Cardiac muscle cell (in vitro differentiated cells and primary cell): ENCODE measurements around the gene RASGRP2. TPM values are rescaled to one million over a fixed set of nuclear protein-coding genes. Genes with fewer than 3 reads are reported as not detected.
A peak's percentile ranks its signal among the peaks of the same experiment; 100 is the strongest.

Experiments used
- DNase-seq, 2 donors: peaks; one replicate each; pipeline versions ENCODE4 v3.0.0 to v3.0.0-alpha.2; 2010 to 2017; ENCODE audit warnings: low read depth in 1 of 2, low spot score in 1 of 2
- H3K27ac ChIP-seq: fragments of 200-600 bp; sonication (generic); 2 replicates; pipeline ENCODE4 v1.5.1; 2016
- H3K27me3 ChIP-seq: fragments of 200-600 bp; sonication (generic); 2 replicates; pipeline ENCODE4 v1.6.0; 2016; ENCODE audit warnings: control low read depth
- H3K36me3 ChIP-seq: fragments of 200-600 bp; sonication (generic); 2 replicates; pipeline ENCODE4 v1.5.1; 2016; ENCODE audit warnings: control low read depth
- H3K4me1 ChIP-seq: fragments of 200-600 bp; sonication (generic); 2 replicates; pipeline ENCODE4 v1.8.1; 2017; ENCODE audit warnings: low read depth, mild to moderate bottlenecking, mixed run types
- H3K4me3 ChIP-seq: fragments of 200-600 bp; sonication (generic); 2 replicates; pipeline ENCODE4 v1.5.1; 2016; ENCODE audit warnings: mild to moderate bottlenecking
- H3K9me3 ChIP-seq: fragments of 200-600 bp; sonication (generic); 2 replicates; pipeline ENCODE4 v1.5.1; 2017; ENCODE audit warnings: low read depth, mild to moderate bottlenecking, control low read depth
- polyA plus RNA-seq: library from polyadenylated mRNA; unstranded; fragments of >200 nt; fragmentation: Nextera tagmentation; extraction: Ambion mirVana; gene quantifications from 2 replicates; pipeline ENCODE4 v1.2.1, GENCODE V29; 2016
- total RNA-seq: library from RNA; depleted of rRNA; stranded (reverse); fragments of >200 nt; gene quantifications from 2 replicates; pipeline ENCODE4 v1.2.3, GENCODE V29; 2016
- TF ChIP-seq, protein P1 (sequence below): IDR thresholded peaks from 2 replicates; pipeline ENCODE4 v1.5.1; 2012; ENCODE audit warnings: low read depth, mild to moderate bottlenecking, low read length

RASGRP2 gene
- total and polyA plus RNA-seq, 2 experiments from 2014 or later = 60.8 to 64.0 TPM

DNA sequence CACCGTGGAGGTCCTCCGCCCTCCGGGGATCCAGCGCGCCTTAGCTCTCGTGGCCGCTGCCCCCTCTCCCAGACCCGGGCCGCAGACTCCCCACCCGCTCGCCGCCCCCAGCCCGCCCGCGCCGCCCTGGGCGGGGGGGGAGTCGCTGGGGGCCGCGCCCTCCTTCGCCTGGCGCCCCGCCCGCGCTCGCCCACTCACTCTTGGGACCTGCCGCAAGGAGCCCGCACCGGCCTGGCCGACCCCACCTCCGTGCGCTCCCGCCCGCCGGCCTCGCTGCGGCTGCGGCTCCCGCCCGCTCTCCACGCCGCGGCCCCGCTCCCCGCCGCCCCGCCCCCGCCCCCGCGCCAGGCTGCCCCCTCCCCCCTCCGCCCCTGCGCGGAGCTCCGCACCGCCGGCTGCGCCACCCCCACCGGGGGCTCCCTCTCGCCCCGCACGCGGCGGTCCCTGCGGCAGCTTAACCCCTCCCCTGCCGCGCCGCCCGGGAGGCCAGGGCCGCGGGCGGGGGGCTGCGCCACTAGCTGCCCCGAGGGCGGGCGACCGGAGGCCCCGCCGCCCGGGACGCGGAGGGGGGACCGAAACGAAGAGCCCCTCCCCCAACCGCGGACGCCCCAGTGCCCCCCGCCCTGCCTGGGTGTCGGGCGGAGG is 724 bp upstream of the RASGRP2 start:
- DNase-seq = peak in 1 of 2 donors; percentile 62
- Histone ChIP-seq H3K27ac (peak overlapping the region; percentile 61), H3K36me3 (no peaks in the 10 kb centered on the region), H3K4me3 (peak overlapping the region; percentile 47), H3K4me1 (peaks cover 5% of the 10 kb centered on the region), H3K9me3 (no peaks in the 10 kb centered on the region), H3K27me3 (peaks cover 30% of the 10 kb centered on the region)
- TF ChIP-seq, protein P1, sequence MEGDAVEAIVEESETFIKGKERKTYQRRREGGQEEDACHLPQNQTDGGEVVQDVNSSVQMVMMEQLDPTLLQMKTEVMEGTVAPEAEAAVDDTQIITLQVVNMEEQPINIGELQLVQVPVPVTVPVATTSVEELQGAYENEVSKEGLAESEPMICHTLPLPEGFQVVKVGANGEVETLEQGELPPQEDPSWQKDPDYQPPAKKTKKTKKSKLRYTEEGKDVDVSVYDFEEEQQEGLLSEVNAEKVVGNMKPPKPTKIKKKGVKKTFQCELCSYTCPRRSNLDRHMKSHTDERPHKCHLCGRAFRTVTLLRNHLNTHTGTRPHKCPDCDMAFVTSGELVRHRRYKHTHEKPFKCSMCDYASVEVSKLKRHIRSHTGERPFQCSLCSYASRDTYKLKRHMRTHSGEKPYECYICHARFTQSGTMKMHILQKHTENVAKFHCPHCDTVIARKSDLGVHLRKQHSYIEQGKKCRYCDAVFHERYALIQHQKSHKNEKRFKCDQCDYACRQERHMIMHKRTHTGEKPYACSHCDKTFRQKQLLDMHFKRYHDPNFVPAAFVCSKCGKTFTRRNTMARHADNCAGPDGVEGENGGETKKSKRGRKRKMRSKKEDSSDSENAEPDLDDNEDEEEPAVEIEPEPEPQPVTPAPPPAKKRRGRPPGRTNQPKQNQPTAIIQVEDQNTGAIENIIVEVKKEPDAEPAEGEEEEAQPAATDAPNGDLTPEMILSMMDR = no peak

DNA sequence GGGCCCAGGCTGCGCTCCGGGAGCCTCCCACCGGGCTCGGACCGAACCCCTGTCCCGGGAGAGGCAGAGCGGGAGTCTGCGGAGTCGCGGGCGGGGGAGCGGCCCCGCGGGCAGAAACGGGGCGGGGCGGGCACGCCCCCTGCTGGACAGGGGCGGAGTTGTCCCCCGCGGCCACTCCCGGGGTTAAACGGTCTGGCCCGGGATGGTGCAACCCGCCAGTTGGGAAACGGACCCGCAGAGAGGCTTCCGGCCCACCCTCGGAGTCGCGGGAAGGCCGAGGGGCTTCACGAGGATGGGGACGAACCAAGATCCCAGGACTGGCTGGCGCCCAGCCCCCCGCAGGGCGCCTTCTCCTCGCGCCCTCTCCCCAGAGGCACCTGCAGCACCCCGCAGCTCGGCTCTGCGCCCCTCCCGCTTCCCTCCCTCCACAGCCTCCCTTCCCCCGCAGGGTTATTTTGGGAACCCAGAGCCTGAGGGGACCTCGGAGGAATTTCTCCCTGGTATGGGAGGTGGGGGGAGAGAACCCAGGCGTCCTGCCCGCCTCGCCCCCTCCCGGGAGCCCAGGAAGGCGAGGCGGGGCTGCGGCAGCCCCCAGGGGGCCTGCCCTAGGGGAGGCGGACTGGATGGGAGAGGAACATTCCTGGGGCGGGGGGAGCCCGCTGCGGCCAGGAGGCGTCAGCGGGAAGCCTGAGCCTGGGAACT is 902 bp downstream of the RASGRP2 start:
- peaks cover 30% of the 10 kb centered on the region for H3K27me3 ChIP-seq

DNA sequence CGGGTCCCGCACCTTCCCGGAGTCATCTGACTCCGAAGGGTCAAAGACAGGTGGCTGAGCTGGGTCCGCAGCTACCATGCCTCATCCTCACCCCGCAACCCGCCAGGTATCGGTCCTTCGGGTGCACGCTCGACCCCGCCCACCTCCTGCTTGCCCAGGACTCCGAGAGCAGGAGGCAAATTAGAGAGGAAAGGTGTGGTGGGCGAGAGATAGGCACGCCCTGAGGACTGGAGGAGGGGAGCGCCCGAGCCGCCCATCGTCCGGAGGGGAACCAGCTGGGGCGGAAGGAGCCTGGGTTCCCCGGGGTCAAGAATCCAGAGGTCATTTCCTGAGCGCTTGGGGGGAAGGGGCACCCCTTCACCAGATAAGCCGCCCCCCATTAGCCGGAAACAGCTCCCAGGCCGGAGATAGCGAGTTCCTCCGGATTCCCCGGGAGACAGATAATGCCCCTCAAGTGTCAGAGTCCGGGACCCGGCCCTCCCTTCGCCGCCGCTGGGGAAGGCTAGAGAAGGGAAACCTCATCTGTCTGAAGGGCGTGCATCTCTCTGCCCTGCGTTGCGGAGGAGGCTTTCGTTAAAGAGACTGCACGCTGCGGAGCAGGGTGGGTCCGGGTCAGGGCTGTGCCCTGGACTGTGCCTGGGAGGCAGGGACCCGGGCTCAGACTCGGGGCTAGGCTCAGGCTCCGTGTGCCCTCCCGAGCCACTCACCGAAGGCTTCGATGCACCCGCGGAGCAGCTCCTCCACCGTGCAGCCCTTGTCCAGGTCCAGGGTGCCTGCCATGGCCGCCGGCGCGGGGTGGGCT is 1.7 kb downstream of the RASGRP2 start:
- H3K4me3 ChIP-seq = peak overlapping the region; percentile 29
- no peaks in the 10 kb centered on the region for H3K9me3 ChIP-seq
- DNase-seq = peak in 1 of 2 donors; percentile 40
- H3K27ac ChIP-seq = no peak overlapping the region
- TF ChIP-seq, protein P1 = no peak
- peaks cover 30% of the 10 kb centered on the region for H3K27me3 ChIP-seq
- no peaks in the 10 kb centered on the region for H3K36me3 ChIP-seq
- H3K4me1 ChIP-seq = peaks cover 5% of the 10 kb centered on the region

More for the DNA sequence above, 902 bp downstream of the RASGRP2 start:
- no peaks in the 10 kb centered on the region for H3K9me3 ChIP-seq
- peak; percentile 55 to 80 for DNase-seq
- peak overlapping the region; percentile 29 for H3K4me3 ChIP-seq
- TF ChIP-seq, protein P1 = peak; percentile 84
- H3K27ac ChIP-seq = peak overlapping the region; percentile 50
- H3K36me3 ChIP-seq = no peaks in the 10 kb centered on the region
- peaks cover 5% of the 10 kb centered on the region for H3K4me1 ChIP-seq

DNA sequence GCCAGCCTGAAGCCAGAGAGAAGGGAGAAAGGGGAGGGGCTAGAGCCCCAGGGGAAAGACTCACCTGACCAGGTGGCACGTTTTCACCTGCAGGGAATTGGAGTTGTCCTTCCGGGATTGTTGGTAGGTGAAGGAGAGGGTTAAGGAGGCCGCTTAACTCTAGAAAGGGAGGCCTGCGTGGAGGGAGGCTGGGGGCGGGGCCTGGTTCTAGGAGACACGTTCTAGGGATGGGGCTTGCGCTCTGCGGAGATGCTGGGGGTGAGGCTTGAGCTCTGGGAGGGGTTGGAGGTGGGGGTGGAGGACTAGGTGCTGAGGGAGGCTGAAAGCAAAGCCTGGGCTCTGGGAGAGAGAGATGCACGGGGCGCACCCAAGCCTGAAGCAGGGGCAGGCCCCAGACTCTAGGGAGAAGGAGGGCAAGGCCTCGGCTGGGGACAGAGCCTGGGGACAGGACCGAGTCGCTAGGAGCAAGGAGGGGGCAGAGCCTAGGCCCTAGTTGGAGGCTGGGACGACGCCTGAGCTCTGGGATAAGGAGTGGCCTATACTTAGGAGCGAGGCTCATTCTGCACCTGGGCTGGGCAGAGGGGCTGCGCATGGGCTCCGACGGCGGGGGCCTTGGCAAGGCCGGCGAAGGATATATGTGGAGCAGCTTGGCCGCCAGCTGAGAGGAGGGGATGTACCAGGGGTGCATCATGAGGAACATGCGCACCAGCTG is 2.4 kb downstream of the RASGRP2 start:
- Histone ChIP-seq H3K9me3 (no peaks in the 10 kb centered on the region), H3K4me3 (no peak overlapping the region), H3K36me3 (no peaks in the 10 kb centered on the region), H3K27me3 (peaks cover 30% of the 10 kb centered on the region), H3K27ac (no peak overlapping the region), H3K4me1 (peaks cover 5% of the 10 kb centered on the region)
- TF ChIP-seq, protein P1 = no peak
- no peak for DNase-seq

DNA sequence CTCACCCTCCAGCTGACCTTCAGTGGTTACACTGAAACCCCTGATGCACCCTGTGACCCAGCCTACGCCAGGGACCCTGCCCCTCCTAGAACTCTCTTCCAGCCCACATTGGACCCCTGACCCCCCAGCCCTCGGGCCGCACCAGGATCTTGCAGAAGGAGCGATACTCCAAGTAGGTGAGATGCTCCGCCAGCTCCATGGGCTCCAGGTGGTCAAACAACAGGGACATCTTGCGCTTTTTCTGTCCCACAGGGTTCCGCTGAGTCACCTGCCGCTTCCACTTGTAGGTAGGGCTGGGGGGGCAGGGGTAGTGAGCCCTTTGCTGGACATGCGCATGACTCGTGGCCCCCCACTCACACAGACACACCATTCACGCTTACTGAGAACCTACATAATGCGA is 4.1 kb downstream of the RASGRP2 start:
- DNase-seq = no peak
- Histone ChIP-seq H3K4me1 (peaks cover 5% of the 10 kb centered on the region), H3K9me3 (no peaks in the 10 kb centered on the region), H3K27ac (no peak overlapping the region), H3K27me3 (peaks cover 30% of the 10 kb centered on the region), H3K36me3 (no peaks in the 10 kb centered on the region), H3K4me3 (no peak overlapping the region)
- TF ChIP-seq, protein P1 = no peak
